ENCODE results near the gene DEFB108B. TPM values are rescaled to one million over a fixed set of nuclear protein-coding genes. Genes with fewer than 3 reads are reported as not detected.
"Not testable (repeated sequence)": the region's sequence is repeated elsewhere in the genome, so short reads cannot be mapped to it uniquely, and the experiment has no call there.

The DEFB108B gene
- total and polyA plus RNA-seq, 2 donors (not counting 1 experiment from before 2014, with no cell fraction given): not detected

GRCh38 chr11:71804158-71804947 lies 28.6 kb upstream of the DEFB108B start:
- H3K4me3 Mint-ChIP-seq; H3K36me3 ChIP-seq (replicated peaks in 1 of 2; ENCODE audit: control extremely low read depth in 1 of 2, control insufficient read depth in 1 of 2, extremely low read depth in 1 of 2, insufficient read depth in 2 of 2, low read length in 1 of 2); DNase-seq; H3K27ac ChIP-seq (ENCODE audit: low read length in 2 of 2); H3K4me2 ChIP-seq (replicated peaks; ENCODE audit: low read depth, low read length, poor library complexity, severe bottlenecking); CTCF ChIA-PET; POLR2A ChIA-PET; H3K27ac Mint-ChIP-seq; ATAC-seq (ENCODE audit: low read depth); H3K9ac ChIP-seq (ENCODE audit: low read length); H3K4me3 ChIP-seq (ENCODE audit: control extremely low read depth in 1 of 5, extremely low read depth in 1 of 5, insufficient read depth in 1 of 5, low read depth in 2 of 5, low read length in 4 of 5); H3K9me3 Mint-ChIP-seq (ENCODE audit: insufficient read depth); H3K4me1 Mint-ChIP-seq; intact Hi-C loops (cut with micrococcal nuclease); H4K20me1 ChIP-seq (ENCODE audit: control insufficient read depth, insufficient read depth, low read length, poor library complexity, severe bottlenecking); H3K9me3 ChIP-seq (ENCODE audit: control extremely low read depth in 1 of 3, control insufficient read depth in 2 of 3, insufficient read depth in 1 of 3, low read length in 2 of 3); H3K27me3 ChIP-seq (replicated peaks in 1 of 4; ENCODE audit: control extremely low read depth in 1 of 4, control insufficient read depth in 3 of 4, insufficient read depth in 4 of 4, low read length in 3 of 4); H3K4me1 ChIP-seq (ENCODE audit: control insufficient read depth in 2 of 2, insufficient read depth in 2 of 2, low read length in 2 of 2); H2AFZ ChIP-seq (ENCODE audit: insufficient read depth, low read depth, low read length, poor library complexity, severe bottlenecking); H3K27me3 Mint-ChIP-seq; H3K79me2 ChIP-seq (ENCODE audit: control insufficient read depth, insufficient read depth, low read length): not testable (repeated sequence)
- WGBS (ENCODE audit: insufficient coverage): 48% methylated on average over 3 of the region's 9 CpGs

GRCh38 chr11:71812529-71812928 lies 20.5 kb upstream of the DEFB108B start:
- H3K9me3 Mint-ChIP-seq (ENCODE audit: insufficient read depth); H3K36me3 ChIP-seq (replicated peaks in 1 of 2; ENCODE audit: control extremely low read depth in 1 of 2, control insufficient read depth in 1 of 2, extremely low read depth in 1 of 2, insufficient read depth in 2 of 2, low read length in 1 of 2); ATAC-seq (ENCODE audit: low read depth); DNase-seq; H3K27me3 Mint-ChIP-seq; H3K4me1 Mint-ChIP-seq; H3K27me3 ChIP-seq (replicated peaks in 1 of 4; ENCODE audit: control extremely low read depth in 1 of 4, control insufficient read depth in 3 of 4, insufficient read depth in 4 of 4, low read length in 3 of 4); H3K27ac ChIP-seq (ENCODE audit: low read length in 2 of 2); H3K79me2 ChIP-seq (ENCODE audit: control insufficient read depth, insufficient read depth, low read length); H3K4me2 ChIP-seq (replicated peaks; ENCODE audit: low read depth, low read length, poor library complexity, severe bottlenecking); H2AFZ ChIP-seq (ENCODE audit: insufficient read depth, low read depth, low read length, poor library complexity, severe bottlenecking); H3K27ac Mint-ChIP-seq; H3K4me1 ChIP-seq (ENCODE audit: control insufficient read depth in 2 of 2, insufficient read depth in 2 of 2, low read length in 2 of 2); H3K9ac ChIP-seq (ENCODE audit: low read length); H3K4me3 ChIP-seq (ENCODE audit: control extremely low read depth in 1 of 5, extremely low read depth in 1 of 5, insufficient read depth in 1 of 5, low read depth in 2 of 5, low read length in 4 of 5); POLR2A ChIA-PET; H4K20me1 ChIP-seq (ENCODE audit: control insufficient read depth, insufficient read depth, low read length, poor library complexity, severe bottlenecking); H3K9me3 ChIP-seq (ENCODE audit: control extremely low read depth in 1 of 3, control insufficient read depth in 2 of 3, insufficient read depth in 1 of 3, low read length in 2 of 3): not testable (repeated sequence)
- WGBS (ENCODE audit: insufficient coverage): no CpG with 5 or more reads among the region's 3 CpGs
- H3K4me3 Mint-ChIP-seq: peak overlapping the region; percentile 29
- CTCF ChIA-PET: interaction anchor here (1.3 to 2.8 kb wide), 4 partner anchors 12 to 599 kb away, joined by 3 to 9 read pairs (median 7); partner anchors contain the start of genes RNF121 and XNDC1N
- intact Hi-C loops (cut with micrococcal nuclease): loop anchor here (5.0 kb wide), 1 partner anchor 175 kb away; no protein-coding TSS in a partner anchor
